Aorta (tissue), 5 donors: Measurements from ENCODE around the gene SLX4IP. TPM values are rescaled to one million over a fixed set of nuclear protein-coding genes. Genes with fewer than 3 reads are reported as not detected.

Experiments used
- ATAC-seq: fragments of 200-7000 bp; cut with Tn5 transposase; one replicate; pipeline ENCODE4 v1.9.1; 2022; ENCODE audit warnings: moderate library complexity; ENCODE audit not compliant: low FRiP score
- DNase-seq, 2 donors: peaks; one replicate each; pipeline ENCODE4 v3.0.0-alpha.2; 2020
- H3K27ac ChIP-seq, 2 donors: one replicate each; pipeline ENCODE4 v1.5.1; 2013; ENCODE audit warnings: low read length in 2 of 2, mild to moderate bottlenecking in 2 of 2, moderate library complexity in 2 of 2, control low read depth in 1 of 2, inconsistent platforms in 1 of 2, low read depth in 1 of 2
- H3K27me3 ChIP-seq, 2 donors: one replicate each; pipeline ENCODE4 v1.6.1; 2013; ENCODE audit warnings: control low read depth in 1 of 2, low read length in 1 of 2, mild to moderate bottlenecking in 1 of 2, moderate library complexity in 1 of 2; ENCODE audit not compliant: insufficient read depth in 2 of 2, control insufficient read depth in 1 of 2
- H3K36me3 ChIP-seq, 2 donors: one replicate each; pipeline ENCODE4 v1.6.1; 2013; ENCODE audit warnings: control low read depth in 1 of 2, low read length in 1 of 2, mild to moderate bottlenecking in 1 of 2; ENCODE audit not compliant: insufficient read depth in 2 of 2, control insufficient read depth in 1 of 2
- H3K4me1 ChIP-seq, 2 donors: one replicate each; pipeline ENCODE4 v1.6.1; 2013; ENCODE audit warnings: low read length in 2 of 2, control low read depth in 1 of 2, mild to moderate bottlenecking in 1 of 2, moderate library complexity in 1 of 2; ENCODE audit not compliant: insufficient read depth in 2 of 2, control insufficient read depth in 1 of 2
- H3K4me3 ChIP-seq, 2 donors: one replicate each; pipeline ENCODE4 v1.5.1; 2013; ENCODE audit warnings: low read length in 2 of 2, control low read depth in 1 of 2, mild to moderate bottlenecking in 1 of 2
- H3K9me3 ChIP-seq: one replicate; pipeline ENCODE4 v1.6.1; 2013; ENCODE audit warnings: mild to moderate bottlenecking, low read length; ENCODE audit not compliant: control insufficient read depth
- WGBS, 2 donors: extraction: QIAGEN DNeasy Blood & Tissue Kit; methylation state at CpG; one replicate each; pipeline ENCODE4 v1.1.7; 2013; 5-methylcytosine and 5-hydroxymethylcytosine counted together
- intact Hi-C, 2 donors: fragments of 100-400 bp; cut with DNase I; formaldehyde crosslinking; loops; one replicate each; pipeline versions ENCODE4 v1.14.2 to v1.15.0; 2022
- polyA plus RNA-seq, 2 donors: library from polyadenylated mRNA; stranded (reverse); fragments of 200-250 nt; gene quantifications; one replicate each; pipeline ENCODE4 v1.2.3, GENCODE V29; 2013
- total RNA-seq, 2 donors: library from RNA; stranded (reverse); fragmentation: NEBNext Ultra II Directional; extraction: Animal tissue kit (Norgen Biotek cat#: 25700); gene quantifications; one replicate each; pipeline ENCODE4 v1.2.1, GENCODE V29; 2021
- donor health status: healthy with polysubstance abuse.
- donor health status: Bipolar disorder and iron deficiency.
- donor health status: DM: no; HTN: no; CAD: no.
- donor health status: DM: no; HTN: no; CAD: no.
- donor health status: DM: yes; HTN: yes; CAD: no.

SLX4IP gene
- total and polyA plus RNA-seq, 4 donors = 1.4 to 5.6 (median 3.3) TPM

GRCh38 chr20:10433623-10434466 is 1.3 kb upstream of the SLX4IP start, which contains the start of gene MKKS:
Gene MKKS (minus strand): TSS chr20:10434222. CDS start chr20:10413514, 20,708 bp downstream.
- Histone ChIP-seq H3K27me3 (no peaks in the 10 kb centered on the region), H3K4me3 (peak within 1 kb of the TSS; percentile 69 to 92), H3K9me3 (no peaks in the 10 kb centered on the region), H3K36me3 (no peaks in the 10 kb centered on the region), H3K4me1 (no peaks in the 10 kb centered on the region), H3K27ac (peak within 1 kb of the TSS; percentile 72 to 87)
- DNase-seq (peak; percentile 96 to 98), ATAC-seq (peak; percentile 96)
- intact Hi-C loops = loop anchor here (2.0 to 10.0 kb wide), 3 partner anchors 215 to 1111 kb away; partner anchors contain the start of gene SNAP25 (in 1 of the 2)
- 0% methylated on average over 61 to 73 of the region's 73 CpGs for WGBS, 2 donors

- Histone ChIP-seq H3K9me3 (no peaks in the 10 kb centered on the region), H3K4me3 (peak overlapping the region; percentile 69 to 92), H3K36me3 (no peaks in the 10 kb centered on the region), H3K4me1 (no peaks in the 10 kb centered on the region), H3K27me3 (no peaks in the 10 kb centered on the region), H3K27ac (peak overlapping the region; percentile 55 to 72)
- intact Hi-C loops = loop anchor here (2.0 to 10.0 kb wide), 3 partner anchors 216 to 1110 kb away; partner anchors contain the start of gene SNAP25 (in 1 of the 2)
- ATAC-seq (peak; percentile 96), DNase-seq (peak; percentile 91 to 94)
- 0% methylated on average over 17 of the region's 17 CpGs for WGBS, 2 donors
Observed at GRCh38 chr20:10434467-10434831, 656 bp upstream of the SLX4IP start.

- no peaks in the 10 kb centered on the region for H3K4me1 ChIP-seq
- intact Hi-C loops = loop anchor here (10.0 kb wide), 2 partner anchors 821 to 1109 kb away; no protein-coding TSS in a partner anchor
- no peak overlapping the region for H3K4me3 ChIP-seq
- DNase-seq = no peak
- H3K27ac ChIP-seq = no peak overlapping the region
- H3K9me3 ChIP-seq = no peaks in the 10 kb centered on the region
- H3K27me3 ChIP-seq = no peaks in the 10 kb centered on the region
- ATAC-seq = no peak
- 94 to 95% methylated on average over 20 of the region's 20 CpGs for WGBS, 2 donors
- H3K36me3 ChIP-seq = no peaks in the 10 kb centered on the region
Observed at GRCh38 chr20:10436053-10436699, 1.1 kb downstream of the SLX4IP start.

GRCh38 chr20:10438217-10438616 is 3.1 kb downstream of the SLX4IP start:
- Histone ChIP-seq H3K27me3 (no peaks in the 10 kb centered on the region), H3K9me3 (no peaks in the 10 kb centered on the region), H3K36me3 (no peaks in the 10 kb centered on the region), H3K4me3 (no peak overlapping the region), H3K4me1 (no peaks in the 10 kb centered on the region), H3K27ac (no peak overlapping the region)
- no peak for ATAC-seq
- WGBS, 2 donors = 81 to 93% methylated on average over 4 of the region's 4 CpGs
- no peak for DNase-seq
- intact Hi-C loops = loop anchor here (10.0 kb wide), 2 partner anchors 823 to 1107 kb away; no protein-coding TSS in a partner anchor

- Histone ChIP-seq H3K27me3 (no peaks in the 10 kb centered on the region), H3K4me3 (no peak overlapping the region), H3K36me3 (no peaks in the 10 kb centered on the region), H3K4me1 (no peaks in the 10 kb centered on the region), H3K27ac (no peak overlapping the region), H3K9me3 (no peaks in the 10 kb centered on the region)
- no peak for DNase-seq
- 74 to 84% methylated on average over 2 of the region's 2 CpGs for WGBS, 2 donors
- no peak for ATAC-seq
- intact Hi-C loops = no loop called here
Observed at GRCh38 chr20:10443936-10444335, 8.8 kb downstream of the SLX4IP start.

- WGBS, 2 donors = 81 to 86% methylated on average over 4 of the region's 4 CpGs
- no peaks in the 10 kb centered on the region for H3K27me3 ChIP-seq
- H3K4me3 ChIP-seq = no peak overlapping the region
- no peak for DNase-seq
- H3K27ac ChIP-seq = no peak overlapping the region
- intact Hi-C loops = no loop called here
- no peak for ATAC-seq
- H3K4me1 ChIP-seq = no peaks in the 10 kb centered on the region
- H3K9me3 ChIP-seq = no peaks in the 10 kb centered on the region
- no peaks in the 10 kb centered on the region for H3K36me3 ChIP-seq
Observed at GRCh38 chr20:10445758-10446157, 10.7 kb downstream of the SLX4IP start.

- ATAC-seq (no peak), DNase-seq (no peak)
- Histone ChIP-seq H3K9me3 (no peaks in the 10 kb centered on the region), H3K27ac (no peak overlapping the region), H3K27me3 (no peaks in the 10 kb centered on the region), H3K4me3 (no peak overlapping the region), H3K4me1 (no peaks in the 10 kb centered on the region), H3K36me3 (no peaks in the 10 kb centered on the region)
- intact Hi-C loops = no loop called here
- 17% methylated on average over 3 of the region's 3 CpGs for WGBS, 2 donors
Observed at GRCh38 chr20:10447028-10447427, 11.9 kb downstream of the SLX4IP start.

GRCh38 chr20:10448270-10449156 is 13.4 kb downstream of the SLX4IP start:
- intact Hi-C loops = no loop called here
- ATAC-seq = no peak

More at GRCh38 chr20:10448270-10449156, 13.4 kb downstream of the SLX4IP start:
- no peaks in the 10 kb centered on the region for H3K36me3 ChIP-seq
- H3K27ac ChIP-seq = no peak overlapping the region
- no peaks in the 10 kb centered on the region for H3K27me3 ChIP-seq
- no peak for DNase-seq
- no peaks in the 10 kb centered on the region for H3K9me3 ChIP-seq
- H3K4me1 ChIP-seq = no peaks in the 10 kb centered on the region
- WGBS, 2 donors = 96 to 98% methylated on average over 6 of the region's 6 CpGs
- H3K4me3 ChIP-seq = no peak overlapping the region
